GM19193 (cell line): Measurements from ENCODE around the gene MACROD2.

Experiments used
- POLR2A ChIP-seq: IDR thresholded peaks from 4 replicates; pipeline ENCODE4 v1.6.1; 2011; ENCODE audit not compliant: insufficient read depth, insufficient read length; ENCODE audit errors: extremely low read depth

The MACROD2 gene

GRCh38 chr20:15033891-15034290 lies 1038.6 kb downstream of the MACROD2 start:
- no peak for TF ChIP-seq POLR2A

- TF ChIP-seq POLR2A, result no peak
These were observed 1041.6 kb downstream of the MACROD2 start for GRCh38 chr20:15036948-15037347.

GRCh38 chr20:15039088-15039752 lies 1043.9 kb downstream of the MACROD2 start:
- no peak for TF ChIP-seq POLR2A

- TF ChIP-seq POLR2A, result no peak
These were observed 1047.4 kb downstream of the MACROD2 start for GRCh38 chr20:15042723-15043122.

- no peak for TF ChIP-seq POLR2A
These were observed 1049.9 kb downstream of the MACROD2 start for GRCh38 chr20:15045246-15045645.

- no peak for TF ChIP-seq POLR2A
These were observed 1051.7 kb downstream of the MACROD2 start for GRCh38 chr20:15047042-15047441.

GRCh38 chr20:15047601-15048000 lies 1052.3 kb downstream of the MACROD2 start:
- no peak for TF ChIP-seq POLR2A

GRCh38 chr20:15056246-15056645 lies 1060.9 kb downstream of the MACROD2 start:
- TF ChIP-seq POLR2A, result no peak

- TF ChIP-seq POLR2A, result no peak
These were observed 1063.5 kb downstream of the MACROD2 start for GRCh38 chr20:15058841-15059240.

GRCh38 chr20:15059438-15059837 lies 1064.1 kb downstream of the MACROD2 start:
- no peak for TF ChIP-seq POLR2A

- no peak for TF ChIP-seq POLR2A
These were observed 1065.1 kb downstream of the MACROD2 start for GRCh38 chr20:15060265-15061060.

- TF ChIP-seq POLR2A, result no peak
These were observed 1065.7 kb downstream of the MACROD2 start for GRCh38 chr20:15061061-15061430.

GRCh38 chr20:15061955-15062354 lies 1066.6 kb downstream of the MACROD2 start:
- no peak for TF ChIP-seq POLR2A

- no peak for TF ChIP-seq POLR2A
These were observed 1067.8 kb downstream of the MACROD2 start for GRCh38 chr20:15063081-15063480.

GRCh38 chr20:15064741-15065140 lies 1069.4 kb downstream of the MACROD2 start:
- no peak for TF ChIP-seq POLR2A

- no peak for TF ChIP-seq POLR2A
These were observed 1070.5 kb downstream of the MACROD2 start for GRCh38 chr20:15065794-15066193.
